HG03064 (cell line): ENCODE results near the gene TNNI3.
"Not testable (repeated sequence)": the region's sequence is repeated elsewhere in the genome, so short reads cannot be mapped to it uniquely, and the experiment has no call there.

Source experiments
- ATAC-seq: cut with Tn5 transposase; IDR thresholded peaks from one replicate; pipeline ENCODE4 v1.9.1; 2021; ENCODE audit warnings: low read depth; ENCODE audit not compliant: unreplicated experiment

Gene TNNI3

DNA sequence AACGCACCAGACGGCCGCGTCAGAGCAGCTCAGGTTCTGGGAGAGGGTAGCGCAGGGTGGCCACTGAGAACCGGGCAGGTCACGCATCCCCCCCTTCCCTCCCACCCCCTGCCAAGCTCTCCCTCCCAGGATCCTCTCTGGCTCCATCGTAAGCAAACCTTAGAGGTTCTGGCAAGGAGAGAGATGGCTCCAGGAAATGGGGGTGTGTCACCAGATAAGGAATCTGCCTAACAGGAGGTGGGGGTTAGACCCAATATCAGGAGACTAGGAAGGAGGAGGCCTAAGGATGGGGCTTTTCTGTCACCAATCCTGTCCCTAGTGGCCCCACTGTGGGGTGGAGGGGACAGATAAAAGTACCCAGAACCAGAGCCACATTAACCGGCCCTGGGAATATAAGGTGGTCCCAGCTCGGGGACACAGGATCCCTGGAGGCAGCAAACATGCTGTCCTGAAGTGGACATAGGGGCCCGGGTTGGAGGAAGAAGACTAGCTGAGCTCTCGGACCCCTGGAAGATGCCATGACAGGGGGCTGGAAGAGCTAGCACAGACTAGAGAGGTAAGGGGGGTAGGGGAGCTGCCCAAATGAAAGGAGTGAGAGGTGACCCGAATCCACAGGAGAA, 42.0 kb downstream of the TNNI3 start:
- no peak for ATAC-seq

GRCh38 chr19:55114566-55115145, 42.9 kb downstream of the TNNI3 start:
- ATAC-seq: no peak

GRCh38 chr19:55113570-55114039, 43.9 kb downstream of the TNNI3 start:
- ATAC-seq: no peak

GRCh38 chr19:55112777-55113569, 44.6 kb downstream of the TNNI3 start:
- ATAC-seq: no peak

GRCh38 chr19:55112246-55112776, 45.2 kb downstream of the TNNI3 start:
- no peak for ATAC-seq

- ATAC-seq: no peak
These were observed 46.2 kb downstream of the TNNI3 start for GRCh38 chr19:55111238-55111831.

- no peak for ATAC-seq
These were observed 47.8 kb downstream of the TNNI3 start for GRCh38 chr19:55109527-55110291.

DNA sequence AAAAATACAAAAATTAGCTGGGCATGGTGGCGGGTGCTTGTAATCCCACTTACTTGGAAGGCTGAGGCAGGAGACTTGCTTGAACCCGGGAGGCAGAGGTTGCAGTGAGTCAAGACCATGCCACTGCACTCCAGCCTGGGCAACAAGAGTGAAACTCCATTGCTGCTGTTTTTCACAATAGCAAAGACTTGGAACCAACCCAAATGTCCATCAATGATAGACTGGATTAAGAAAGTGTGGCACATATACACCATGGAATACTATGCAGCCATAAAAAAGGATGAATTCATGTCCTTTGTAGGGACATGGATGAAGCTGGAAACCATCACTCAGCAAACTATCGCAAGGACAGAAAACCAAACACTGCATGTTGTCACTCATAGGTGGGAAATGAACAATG, 50.3 kb downstream of the TNNI3 start:
- ATAC-seq: not testable (repeated sequence)

GRCh38 chr19:55106591-55106990, 50.9 kb downstream of the TNNI3 start:
- no peak for ATAC-seq

GRCh38 chr19:55105237-55105636, 52.3 kb downstream of the TNNI3 start:
- ATAC-seq: no peak

DNA sequence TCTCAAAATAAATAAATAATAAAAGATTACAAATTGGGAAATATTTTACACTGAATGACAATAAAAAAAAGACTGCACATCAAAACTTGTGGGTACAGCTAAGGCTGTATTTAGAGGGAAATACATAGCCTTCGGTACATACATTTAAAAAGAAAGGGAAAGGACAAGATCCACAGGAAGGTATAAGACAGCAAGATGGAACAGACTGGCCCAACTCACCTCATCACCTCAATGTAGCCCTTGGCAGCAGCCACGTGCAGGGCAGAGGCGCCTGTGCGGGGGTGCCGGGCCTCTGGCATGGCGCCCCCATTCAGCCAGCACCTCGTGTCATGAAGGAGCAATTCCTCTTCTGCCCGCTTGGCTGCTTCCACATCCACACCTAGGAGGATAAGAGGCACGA, 54.3 kb downstream of the TNNI3 start:
- ATAC-seq: no peak
